HL-60 (cell line): ENCODE measurements around the gene ROBO1.

Source experiments
- GABPA ChIP-seq: IDR thresholded peaks from 2 replicates; pipeline ENCODE4 v1.6.1; 2012; ENCODE audit warnings: low read depth
- TF ChIP-seq, protein P1 (sequence below): IDR thresholded peaks from 2 replicates; pipeline ENCODE4 v1.6.1; 2012; ENCODE audit warnings: low read depth; ENCODE audit not compliant: insufficient replicate concordance

DNA sequence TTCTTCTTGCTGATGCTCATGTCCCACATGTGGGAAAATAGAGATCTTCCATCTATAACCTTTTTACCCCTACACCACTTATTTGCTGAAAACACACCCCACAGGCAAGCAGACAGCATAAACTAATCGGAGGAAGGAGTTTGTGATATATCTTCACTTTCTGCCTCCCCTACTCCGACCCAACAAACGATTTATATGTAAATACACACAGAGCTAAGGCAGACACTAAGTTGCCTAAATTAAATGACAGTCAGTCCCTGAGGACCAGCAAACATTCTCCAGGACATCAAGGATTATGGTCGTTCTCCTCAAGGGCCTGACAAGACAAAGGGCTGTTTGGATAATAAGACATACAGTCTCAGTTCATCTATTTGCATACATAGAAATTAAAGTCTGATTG is 552.5 kb downstream of the ROBO1 start:
- TF ChIP-seq, protein P1, sequence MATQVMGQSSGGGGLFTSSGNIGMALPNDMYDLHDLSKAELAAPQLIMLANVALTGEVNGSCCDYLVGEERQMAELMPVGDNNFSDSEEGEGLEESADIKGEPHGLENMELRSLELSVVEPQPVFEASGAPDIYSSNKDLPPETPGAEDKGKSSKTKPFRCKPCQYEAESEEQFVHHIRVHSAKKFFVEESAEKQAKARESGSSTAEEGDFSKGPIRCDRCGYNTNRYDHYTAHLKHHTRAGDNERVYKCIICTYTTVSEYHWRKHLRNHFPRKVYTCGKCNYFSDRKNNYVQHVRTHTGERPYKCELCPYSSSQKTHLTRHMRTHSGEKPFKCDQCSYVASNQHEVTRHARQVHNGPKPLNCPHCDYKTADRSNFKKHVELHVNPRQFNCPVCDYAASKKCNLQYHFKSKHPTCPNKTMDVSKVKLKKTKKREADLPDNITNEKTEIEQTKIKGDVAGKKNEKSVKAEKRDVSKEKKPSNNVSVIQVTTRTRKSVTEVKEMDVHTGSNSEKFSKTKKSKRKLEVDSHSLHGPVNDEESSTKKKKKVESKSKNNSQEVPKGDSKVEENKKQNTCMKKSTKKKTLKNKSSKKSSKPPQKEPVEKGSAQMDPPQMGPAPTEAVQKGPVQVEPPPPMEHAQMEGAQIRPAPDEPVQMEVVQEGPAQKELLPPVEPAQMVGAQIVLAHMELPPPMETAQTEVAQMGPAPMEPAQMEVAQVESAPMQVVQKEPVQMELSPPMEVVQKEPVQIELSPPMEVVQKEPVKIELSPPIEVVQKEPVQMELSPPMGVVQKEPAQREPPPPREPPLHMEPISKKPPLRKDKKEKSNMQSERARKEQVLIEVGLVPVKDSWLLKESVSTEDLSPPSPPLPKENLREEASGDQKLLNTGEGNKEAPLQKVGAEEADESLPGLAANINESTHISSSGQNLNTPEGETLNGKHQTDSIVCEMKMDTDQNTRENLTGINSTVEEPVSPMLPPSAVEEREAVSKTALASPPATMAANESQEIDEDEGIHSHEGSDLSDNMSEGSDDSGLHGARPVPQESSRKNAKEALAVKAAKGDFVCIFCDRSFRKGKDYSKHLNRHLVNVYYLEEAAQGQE: no peak
- TF ChIP-seq GABPA: no peak
